CD14-positive monocyte (primary cell): ENCODE measurements around the gene SLC9A9. TPM values are rescaled to one million over a fixed set of nuclear protein-coding genes. Genes with fewer than 3 reads are reported as not detected.

Experiments
- DNase-seq, 3 donors: peaks; one replicate each; pipeline ENCODE4 v3.0.0-alpha.2; 2011 to 2022
- H2AFZ ChIP-seq: 2 replicates; pipeline ENCODE4 v1.6.0; 2012; ENCODE audit warnings: mild to moderate bottlenecking, low read depth, low read length, inconsistent platforms; ENCODE audit not compliant: insufficient read depth, poor library complexity, severe bottlenecking
- H3K27ac ChIP-seq, 2 donors: 1 replicate in 1 of 2; 2 replicates in 1 of 2; pipeline ENCODE4 v1.5.1; 2012 to 2013; ENCODE audit warnings: low read length in 2 of 2, control low read depth in 1 of 2, inconsistent platforms in 1 of 2, low read depth in 1 of 2, mild to moderate bottlenecking in 1 of 2
- H3K27me3 ChIP-seq, 2 donors: one replicate each; pipeline versions ENCODE4 v1.6.0 to v1.6.1; 2011 to 2013; ENCODE audit warnings: low read length in 2 of 2; ENCODE audit not compliant: control insufficient read depth in 2 of 2, insufficient read depth in 2 of 2
- H3K36me3 ChIP-seq, 2 donors: replicated peaks in 1 of 2; 1 replicate in 1 of 2; 2 replicates in 1 of 2; pipeline versions ENCODE4 v1.5.1 to v1.6.1; 2012 to 2013; ENCODE audit warnings: low read length in 2 of 2, control low read depth in 1 of 2, inconsistent platforms in 1 of 2, mild to moderate bottlenecking in 1 of 2; ENCODE audit not compliant: insufficient read depth in 2 of 2, control insufficient read depth in 1 of 2
- H3K4me1 ChIP-seq, 2 donors: 1 replicate in 1 of 2; 2 replicates in 1 of 2; pipeline versions ENCODE4 v1.5.1 to v1.6.1; 2012 to 2013; ENCODE audit warnings: low read length in 2 of 2, control low read depth in 1 of 2, inconsistent platforms in 1 of 2, mild to moderate bottlenecking in 1 of 2, moderate library complexity in 1 of 2; ENCODE audit not compliant: insufficient read depth in 2 of 2, control insufficient read depth in 1 of 2
- H3K4me2 ChIP-seq: replicated peaks from 2 replicates; pipeline ENCODE3; 2012; ENCODE audit warnings: low read length, moderate library complexity, mild to moderate bottlenecking; ENCODE audit not compliant: poor library complexity, severe bottlenecking; ENCODE audit errors: extremely low read depth
- H3K4me3 ChIP-seq, 3 experiments: fragments of 200-600 bp in 1 of 3; sonication (generic) in 1 of 3; replicated peaks in 1 of 3; 1 replicate in 2 of 3; 2 replicates in 1 of 3; pipeline ENCODE4 v1.5.1; 2011 to 2013; ENCODE audit warnings: low read length in 3 of 3, mild to moderate bottlenecking in 3 of 3, control low read depth in 2 of 3, low read depth in 2 of 3, inconsistent platforms in 1 of 3, moderate library complexity in 1 of 3
- H3K79me2 ChIP-seq: 2 replicates; pipeline ENCODE4 v1.6.0; 2012; ENCODE audit warnings: mild to moderate bottlenecking, control low read depth, inconsistent platforms, low read length, moderate library complexity; ENCODE audit not compliant: insufficient read depth
- H3K9ac ChIP-seq: 2 replicates; pipeline ENCODE4 v1.6.0; 2017; ENCODE audit warnings: low read length, mild to moderate bottlenecking; ENCODE audit not compliant: insufficient read depth, poor library complexity, severe bottlenecking
- H3K9me3 ChIP-seq, 2 donors: replicated peaks in 1 of 2; 1 replicate in 1 of 2; 2 replicates in 1 of 2; pipeline versions ENCODE4 v1.5.1 to v1.6.1; 2012 to 2013; ENCODE audit warnings: low read length in 2 of 2, control low read depth in 1 of 2; ENCODE audit not compliant: control insufficient read depth in 1 of 2, insufficient read depth in 1 of 2
- H4K20me1 ChIP-seq: 2 replicates; pipeline ENCODE4 v1.6.0; 2012; ENCODE audit warnings: mild to moderate bottlenecking, low read length, control low read depth, moderate library complexity; ENCODE audit not compliant: insufficient read depth
- H3K27ac Mint-ChIP-seq, 7 donors: one replicate each; pipeline ENCODE4 v1.8.0; 2020; ENCODE audit warnings: mild to moderate bottlenecking in 7 of 7, mixed read lengths in 7 of 7, moderate library complexity in 6 of 7, inconsistent platforms in 2 of 7
- H3K27me3 Mint-ChIP-seq, 3 donors: one replicate each; pipeline ENCODE4 v1.8.0; 2021 to 2022; ENCODE audit warnings: low read depth in 3 of 3, mild to moderate bottlenecking in 3 of 3, mixed read lengths in 3 of 3, moderate library complexity in 3 of 3, inconsistent platforms in 1 of 3
- H3K36me3 Mint-ChIP-seq, 2 donors: one replicate each; pipeline ENCODE4 v1.8.0; 2020; ENCODE audit warnings: mixed read lengths in 2 of 2, inconsistent platforms in 1 of 2, mild to moderate bottlenecking in 1 of 2
- H3K4me1 Mint-ChIP-seq: one replicate; pipeline ENCODE4 v1.8.0; 2020; ENCODE audit warnings: mild to moderate bottlenecking, mixed read lengths
- H3K4me3 Mint-ChIP-seq, 2 donors: one replicate each; pipeline ENCODE4 v1.8.0; 2020; ENCODE audit warnings: mild to moderate bottlenecking in 2 of 2, mixed read lengths in 2 of 2, moderate library complexity in 1 of 2
- H3K9me3 Mint-ChIP-seq, 7 donors: one replicate each; pipeline ENCODE4 v1.8.0; 2020 to 2022; ENCODE audit warnings: mixed read lengths in 7 of 7, mild to moderate bottlenecking in 6 of 7, moderate library complexity in 6 of 7, inconsistent platforms in 2 of 7
- CTCF ChIP-seq: fragments of 200-600 bp; IDR thresholded peaks from one replicate; pipeline ENCODE4 v1.8.0; 2022; ENCODE audit warnings: antibody characterized with exemption, mild to moderate bottlenecking
- WGBS: methylation state at CpG from one replicate; pipeline ENCODE4 v1.1.5; 2013; ENCODE audit warnings: missing lambda C conversion rate; ENCODE audit not compliant: insufficient coverage; 5-methylcytosine and 5-hydroxymethylcytosine counted together
- intact Hi-C, 2 donors: fragments of 100-400 bp; cut with micrococcal nuclease; formaldehyde crosslinking; loops; one replicate each; pipeline versions ENCODE4 v1.15.0 to v1.15.1; 2023
- polyA plus RNA-seq, 3 donors: library from polyadenylated mRNA; depleted of rRNA in 1 of 3; unstranded in 2 of 3; stranded (reverse) in 1 of 3; fragments of 300-500 nt in 2 of 3; fragments of >200 nt in 1 of 3; fragmentation: Illumina TruSeq in 2 of 3; gene quantifications; 1 replicate in 2 of 3; 2 replicates in 1 of 3; pipeline ENCODE4 v1.2.3, GENCODE V29; 2012 to 2021

The SLC9A9 gene
- polyA plus RNA-seq, 3 donors: 14.1 to 32.8 (median 27.0) TPM

GRCh38 chr3:143771939-143772338 is 76.3 kb downstream of the SLC9A9 start:
- no peak for DNase-seq
- Histone ChIP-seq H2AFZ (no peak overlapping the region), H3K27ac (no peak overlapping the region), H3K4me1 (no peaks in the 10 kb centered on the region), H3K4me3 (no peak overlapping the region), H3K4me2 (no peak overlapping the region), H3K27me3 (no peaks in the 10 kb centered on the region), H3K79me2 (no peaks in the 10 kb centered on the region), H3K9ac (no peak overlapping the region), H3K9me3 (no peaks in the 10 kb centered on the region), H4K20me1 (peaks cover 11% of the 10 kb centered on the region), H3K36me3 (no peaks in the 10 kb centered on the region)
- peaks cover 11 to 18% of the 10 kb centered on the region in 2 donors for H3K36me3 Mint-ChIP-seq
- H3K4me3 Mint-ChIP-seq: no peak overlapping the region
- no peak overlapping the region for H3K27ac Mint-ChIP-seq
- intact Hi-C loops: no loop called here
- H3K9me3 Mint-ChIP-seq: no peaks in the 10 kb centered on the region
- WGBS: 95% methylated on average over 2 of the region's 5 CpGs
- no peak for TF ChIP-seq CTCF
- peaks cover 3% of the 10 kb centered on the region for H3K4me1 Mint-ChIP-seq
- H3K27me3 Mint-ChIP-seq: no peaks in the 10 kb centered on the region

GRCh38 chr3:143771258-143771657 is 77.0 kb downstream of the SLC9A9 start:
- Histone ChIP-seq H3K27ac (no peak overlapping the region), H3K79me2 (no peaks in the 10 kb centered on the region), H2AFZ (no peak overlapping the region), H3K27me3 (no peaks in the 10 kb centered on the region), H3K36me3 (no peaks in the 10 kb centered on the region), H4K20me1 (peaks cover 11% of the 10 kb centered on the region), H3K9ac (no peak overlapping the region), H3K4me1 (no peaks in the 10 kb centered on the region), H3K4me3 (no peak overlapping the region), H3K4me2 (no peak overlapping the region), H3K9me3 (no peaks in the 10 kb centered on the region)
- no peak overlapping the region for H3K4me3 Mint-ChIP-seq
- intact Hi-C loops: no loop called here
- H3K27me3 Mint-ChIP-seq: no peaks in the 10 kb centered on the region
- peaks cover 11 to 18% of the 10 kb centered on the region in 2 donors for H3K36me3 Mint-ChIP-seq
- H3K27ac Mint-ChIP-seq: no peak overlapping the region
- no CpG with 5 or more reads among the region's 3 CpGs for WGBS
- TF ChIP-seq CTCF: no peak
- DNase-seq: no peak
- peaks cover 3% of the 10 kb centered on the region for H3K4me1 Mint-ChIP-seq
- no peaks in the 10 kb centered on the region for H3K9me3 Mint-ChIP-seq
